HG02623 (cell line): ENCODE measurements around the gene USP24.

Experiments used
- ATAC-seq: cut with Tn5 transposase; IDR thresholded peaks from one replicate; pipeline ENCODE4 v1.9.1; 2021; ENCODE audit warnings: moderate library complexity; ENCODE audit not compliant: unreplicated experiment

Gene USP24

GRCh38 chr1:55057270-55057955, 157.8 kb downstream of the USP24 start:
- no peak for ATAC-seq

GRCh38 chr1:55056632-55056992, 158.6 kb downstream of the USP24 start:
- no peak for ATAC-seq

DNA sequence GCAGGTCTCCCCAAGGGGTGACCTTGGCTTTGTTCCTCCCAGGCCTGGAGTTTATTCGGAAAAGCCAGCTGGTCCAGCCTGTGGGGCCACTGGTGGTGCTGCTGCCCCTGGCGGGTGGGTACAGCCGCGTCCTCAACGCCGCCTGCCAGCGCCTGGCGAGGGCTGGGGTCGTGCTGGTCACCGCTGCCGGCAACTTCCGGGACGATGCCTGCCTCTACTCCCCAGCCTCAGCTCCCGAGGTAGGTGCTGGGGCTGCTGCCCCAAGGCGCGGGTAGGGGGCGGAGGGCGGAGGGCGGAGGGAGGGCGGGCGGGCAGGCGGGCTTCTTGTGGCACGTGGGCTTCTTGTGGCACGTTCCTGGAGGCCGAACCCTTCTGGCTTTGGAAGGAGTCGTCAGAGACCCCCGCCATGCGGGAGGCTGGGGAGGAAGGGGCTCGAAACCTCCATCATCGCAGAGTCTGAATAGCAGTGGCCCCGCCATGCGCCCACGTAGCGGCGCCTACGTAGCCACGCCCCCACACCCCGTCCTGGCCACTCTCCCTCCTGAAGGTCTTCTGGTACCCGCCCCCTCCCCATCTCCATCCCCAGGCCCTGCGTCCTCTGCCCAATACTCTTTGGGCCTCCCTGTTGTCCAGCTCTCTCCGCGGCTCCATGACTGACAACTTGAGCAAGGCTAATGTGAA, 159.1 kb downstream of the USP24 start:
- ATAC-seq = no peak

GRCh38 chr1:55055084-55055882, 159.9 kb downstream of the USP24 start:
- ATAC-seq = no peak

- ATAC-seq = no peak
Observed at GRCh38 chr1:55054396-55054795, 160.8 kb downstream of the USP24 start.

DNA sequence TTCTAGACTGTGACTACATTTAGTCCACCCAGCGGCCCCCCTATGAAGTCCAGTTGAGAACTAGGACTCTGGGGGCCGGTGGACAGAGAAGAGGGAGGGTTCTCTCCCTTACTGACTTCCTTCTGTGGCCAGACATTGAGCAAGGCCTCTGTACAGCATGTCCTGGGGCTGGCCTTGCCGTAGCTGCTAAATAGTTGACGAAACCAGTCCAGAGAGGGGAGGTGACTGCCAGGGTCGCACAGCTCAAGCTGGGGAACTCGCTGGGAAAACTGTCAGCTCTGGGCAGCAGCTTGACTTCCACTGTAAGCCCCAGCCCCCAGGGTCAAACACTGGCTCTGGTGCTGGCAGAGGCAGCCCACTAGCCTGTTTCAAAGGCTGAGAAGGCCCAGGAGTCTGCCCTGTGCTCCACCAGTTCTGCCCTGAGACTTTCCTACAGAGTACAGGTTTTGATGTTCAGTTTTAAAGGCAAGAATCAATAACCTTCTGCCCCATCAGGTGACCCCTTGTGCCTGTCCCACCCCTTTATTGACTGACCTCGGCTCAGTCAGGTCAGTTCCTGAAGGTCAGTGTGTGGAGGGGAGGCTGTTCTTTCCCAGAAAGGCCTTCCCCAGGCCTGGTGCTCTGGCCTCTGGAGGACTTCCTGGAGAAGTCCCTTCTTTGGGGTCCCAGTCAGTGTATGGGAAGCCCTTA, 161.8 kb downstream of the USP24 start:
- ATAC-seq = no peak

- ATAC-seq = no peak
Observed at GRCh38 chr1:55052221-55053142, 162.7 kb downstream of the USP24 start.

DNA sequence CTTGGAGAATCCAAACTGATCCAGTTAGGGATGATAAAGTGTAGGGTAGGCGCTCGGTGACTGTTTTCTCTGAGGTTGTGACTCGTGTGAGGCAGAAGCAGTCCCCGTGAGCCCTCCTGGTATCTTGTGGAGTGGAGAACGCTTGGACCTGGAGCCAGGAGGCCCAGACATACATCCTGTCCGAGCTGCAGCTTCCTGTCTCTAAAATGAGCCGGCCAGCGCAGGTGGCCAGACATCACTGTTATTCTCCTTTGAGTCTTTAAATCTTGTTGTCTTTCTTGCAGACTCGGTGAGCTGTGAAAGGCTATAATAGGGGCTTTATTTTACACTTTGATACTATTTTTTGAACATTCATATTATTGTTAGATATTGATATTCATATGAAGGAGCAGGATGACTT, 163.5 kb downstream of the USP24 start:
- ATAC-seq = no peak

DNA sequence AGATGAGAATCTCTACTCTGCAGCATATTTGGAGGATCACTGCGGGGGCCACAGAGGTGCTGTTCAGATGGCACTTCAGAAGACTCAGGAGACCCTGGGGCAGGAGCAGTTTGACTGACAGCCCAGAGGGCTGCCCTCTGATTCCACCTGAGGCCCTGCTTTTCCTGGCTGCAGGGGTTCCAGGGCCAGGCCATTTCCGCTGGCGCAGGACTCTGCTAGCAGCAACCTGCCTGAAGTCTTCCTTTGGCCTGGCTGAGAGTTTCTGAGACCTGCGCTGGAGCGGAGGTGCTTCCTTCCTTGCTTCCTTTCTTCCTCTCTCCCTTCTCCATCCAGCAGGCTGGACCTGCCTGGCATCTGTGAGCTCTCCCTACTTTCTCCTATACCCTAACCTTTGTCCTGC, 164.0 kb downstream of the USP24 start:
- no peak for ATAC-seq

DNA sequence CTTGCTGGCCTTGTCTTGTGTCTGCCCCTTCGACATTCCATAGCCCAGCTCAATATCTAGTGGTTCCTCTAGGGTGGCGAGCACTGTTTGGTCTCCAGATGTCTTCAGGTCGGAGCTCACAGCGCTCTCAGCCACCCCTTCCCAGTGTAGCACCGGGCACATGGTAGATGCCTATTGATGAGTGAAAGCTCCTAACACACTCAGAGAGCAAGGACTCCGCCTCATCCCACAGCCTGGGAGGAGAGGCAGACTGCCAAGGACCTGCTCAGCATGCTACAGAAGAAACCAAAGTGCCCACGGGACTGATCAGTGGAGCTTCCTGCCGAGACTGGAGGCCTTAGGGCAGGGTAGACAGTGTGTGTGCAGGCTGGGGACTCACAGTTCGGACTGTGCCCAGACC, 164.9 kb downstream of the USP24 start:
- ATAC-seq = no peak

- ATAC-seq = no peak
Observed at GRCh38 chr1:55049914-55050278, 165.3 kb downstream of the USP24 start.

DNA sequence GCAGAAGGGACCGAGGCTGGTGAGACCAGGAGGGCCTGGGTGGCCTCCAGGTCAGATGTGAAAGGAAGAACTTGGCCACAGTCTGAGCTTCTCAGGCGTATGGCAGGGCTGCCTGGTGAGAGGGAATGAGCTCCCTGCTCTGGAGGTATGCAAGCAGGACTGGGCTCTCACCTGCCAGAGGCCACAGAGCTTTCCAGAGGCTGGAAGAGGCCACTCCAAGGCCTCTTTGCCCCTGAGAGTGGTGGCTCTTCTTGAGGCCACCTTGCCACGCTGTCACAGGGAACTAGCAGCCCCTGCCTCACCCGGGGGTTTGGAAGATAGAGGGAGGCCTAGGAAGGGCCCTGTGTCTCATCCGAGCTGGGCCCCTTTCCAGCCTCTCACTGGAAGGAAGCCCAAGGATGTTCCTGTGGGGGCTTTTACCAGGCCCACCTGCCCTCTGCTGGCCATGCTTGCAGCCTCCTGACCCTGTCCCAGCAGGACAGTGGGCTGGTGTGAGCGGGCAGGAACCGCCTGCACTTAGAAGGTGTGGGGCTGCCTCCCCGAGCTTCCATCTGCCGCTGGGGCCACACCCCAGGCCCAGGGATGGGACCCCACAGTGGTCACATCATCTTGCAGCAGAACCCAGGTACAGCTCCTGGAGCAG, 165.8 kb downstream of the USP24 start:
- no peak for ATAC-seq

DNA sequence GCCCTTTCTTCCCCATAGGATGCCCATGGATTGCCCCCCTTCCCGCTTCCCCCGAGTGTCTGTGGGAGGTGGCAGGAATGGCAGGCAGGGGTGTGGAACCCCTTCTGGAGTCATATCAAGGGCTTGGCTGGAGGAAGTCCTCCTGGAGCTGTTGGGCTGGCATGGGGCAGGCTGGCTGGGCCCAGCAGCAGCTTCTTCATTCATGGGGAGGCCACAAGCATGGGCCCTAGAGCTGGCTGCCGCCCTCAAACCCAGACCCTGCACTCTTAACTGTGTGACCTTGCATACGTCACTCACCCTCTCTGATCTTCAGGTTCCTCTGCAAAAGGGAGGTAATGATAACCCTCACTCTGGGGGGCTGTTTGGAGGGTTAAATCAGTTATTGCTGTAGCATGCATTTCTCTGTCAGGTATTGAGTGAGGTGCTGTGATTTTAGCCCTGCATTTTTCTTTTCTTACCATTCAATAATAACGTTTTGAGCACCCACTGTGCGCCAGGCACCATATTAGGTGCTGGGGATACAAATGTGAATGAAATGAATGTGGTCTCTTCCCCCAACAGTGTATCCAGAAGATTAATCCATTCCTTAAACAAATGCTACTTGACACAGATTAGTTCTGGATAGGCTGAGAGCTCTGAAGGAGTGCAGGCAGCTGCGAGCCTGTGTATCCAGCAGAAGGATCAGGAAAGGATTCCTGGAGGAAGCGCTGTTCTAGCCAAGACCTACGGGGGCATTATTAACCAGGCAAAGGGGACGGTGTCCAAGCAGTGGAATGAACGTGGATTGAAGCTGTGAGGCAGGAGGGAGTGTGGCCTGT, 166.5 kb downstream of the USP24 start:
- no peak for ATAC-seq

GRCh38 chr1:55047611-55048010, 167.6 kb downstream of the USP24 start:
- ATAC-seq = no peak

DNA sequence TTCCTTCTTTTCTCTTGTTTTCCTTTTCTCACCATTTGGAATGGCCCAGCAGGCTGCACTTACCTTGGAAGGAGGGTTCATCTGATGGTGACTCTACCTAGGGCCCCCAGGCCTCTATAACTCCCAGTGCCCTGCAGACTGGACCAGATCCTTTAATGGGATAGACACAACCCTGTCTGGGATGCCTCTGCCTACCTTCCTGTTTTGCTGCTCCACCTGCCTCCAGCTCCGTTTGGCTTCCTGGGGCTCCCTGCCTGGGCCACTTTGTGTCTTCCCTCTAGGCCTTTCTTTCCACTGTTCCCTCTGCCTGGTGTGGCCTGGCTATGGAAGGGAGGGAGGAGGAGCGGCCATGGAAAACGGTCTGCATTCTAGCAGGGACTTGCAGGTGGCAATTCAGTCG, 168.3 kb downstream of the USP24 start:
- ATAC-seq = no peak

DNA sequence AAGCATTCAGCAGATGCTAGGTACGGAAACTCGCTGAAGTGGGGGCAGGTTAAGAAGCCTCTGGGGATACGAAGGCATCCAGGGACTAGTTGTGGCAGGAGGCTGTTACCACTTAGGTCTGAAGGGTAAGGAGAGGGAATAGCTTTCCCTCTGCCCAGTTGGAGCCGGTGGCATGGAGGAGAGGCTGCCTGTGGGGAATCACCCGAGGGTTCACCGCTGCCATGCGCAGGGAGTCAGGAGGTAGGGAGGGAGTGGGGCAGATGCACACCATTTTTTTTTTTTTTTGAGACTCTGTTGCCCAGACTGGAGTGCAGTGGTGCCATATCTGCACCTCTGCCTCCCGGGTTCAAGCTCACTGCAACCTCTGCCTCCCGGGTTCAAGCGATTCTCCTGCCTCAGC, 169.7 kb downstream of the USP24 start:
- ATAC-seq = no peak

DNA sequence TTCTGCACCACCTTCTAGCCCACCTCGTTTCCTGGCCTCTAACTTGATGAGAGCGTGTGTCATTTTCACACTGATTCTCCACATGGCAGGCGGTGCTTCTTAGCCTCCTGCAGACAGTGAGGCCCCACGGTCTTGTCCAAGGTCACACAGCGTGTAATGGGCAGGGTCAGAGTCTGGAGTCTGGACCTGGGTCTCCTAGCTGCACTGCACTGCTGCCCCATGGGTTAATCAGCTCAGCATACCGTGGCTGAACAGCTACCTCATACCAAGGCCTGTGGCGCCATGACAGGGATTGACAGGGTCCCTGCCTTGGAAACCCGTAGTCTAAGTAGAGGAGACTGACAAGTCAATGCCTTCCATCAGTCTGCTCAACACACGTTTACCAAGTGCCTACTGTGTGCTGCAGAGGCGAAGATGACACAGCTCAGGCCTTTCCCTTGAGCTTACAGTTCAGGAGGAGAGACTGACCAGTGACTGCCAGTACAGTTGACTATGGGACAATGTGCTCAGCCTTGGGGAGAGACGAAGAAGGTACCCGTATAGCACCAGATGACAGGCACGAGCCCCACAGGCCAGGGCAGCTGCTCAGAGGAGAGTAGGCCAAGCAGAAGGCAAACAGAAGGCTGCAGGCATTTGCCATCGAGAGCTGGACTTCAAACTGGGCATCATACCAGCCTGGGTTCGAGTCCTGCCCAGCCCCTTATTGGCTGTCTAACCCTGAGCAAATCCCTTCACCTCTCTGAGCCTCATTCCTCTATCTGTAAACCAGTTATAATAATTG, 170.4 kb downstream of the USP24 start:
- no peak for ATAC-seq

DNA sequence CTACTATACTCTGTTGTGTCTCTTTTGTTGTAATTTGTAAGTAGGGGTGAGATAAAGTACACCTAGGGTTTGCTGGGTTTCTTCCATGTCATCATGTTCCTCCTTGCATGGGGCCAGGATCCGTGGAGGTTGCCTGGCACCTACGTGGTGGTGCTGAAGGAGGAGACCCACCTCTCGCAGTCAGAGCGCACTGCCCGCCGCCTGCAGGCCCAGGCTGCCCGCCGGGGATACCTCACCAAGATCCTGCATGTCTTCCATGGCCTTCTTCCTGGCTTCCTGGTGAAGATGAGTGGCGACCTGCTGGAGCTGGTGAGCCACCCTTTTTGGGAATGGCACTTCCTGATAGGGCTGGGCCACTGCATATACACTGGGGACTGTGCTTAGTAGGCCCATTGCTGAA, 171.4 kb downstream of the USP24 start:
- no peak for ATAC-seq
